GM12891 (cell line): ENCODE measurements around the gene TBL1X.

ENCODE experiments used
- POLR2AphosphoS5 ChIP-seq: IDR thresholded peaks from 2 replicates; pipeline ENCODE4 v1.6.1; 2011; ENCODE audit warnings: low read depth, low read length, control low read depth
- TAF1 ChIP-seq: IDR thresholded peaks from 2 replicates; pipeline ENCODE4 v1.6.1; 2011; ENCODE audit warnings: low read depth, low read length, control low read depth

DNA sequence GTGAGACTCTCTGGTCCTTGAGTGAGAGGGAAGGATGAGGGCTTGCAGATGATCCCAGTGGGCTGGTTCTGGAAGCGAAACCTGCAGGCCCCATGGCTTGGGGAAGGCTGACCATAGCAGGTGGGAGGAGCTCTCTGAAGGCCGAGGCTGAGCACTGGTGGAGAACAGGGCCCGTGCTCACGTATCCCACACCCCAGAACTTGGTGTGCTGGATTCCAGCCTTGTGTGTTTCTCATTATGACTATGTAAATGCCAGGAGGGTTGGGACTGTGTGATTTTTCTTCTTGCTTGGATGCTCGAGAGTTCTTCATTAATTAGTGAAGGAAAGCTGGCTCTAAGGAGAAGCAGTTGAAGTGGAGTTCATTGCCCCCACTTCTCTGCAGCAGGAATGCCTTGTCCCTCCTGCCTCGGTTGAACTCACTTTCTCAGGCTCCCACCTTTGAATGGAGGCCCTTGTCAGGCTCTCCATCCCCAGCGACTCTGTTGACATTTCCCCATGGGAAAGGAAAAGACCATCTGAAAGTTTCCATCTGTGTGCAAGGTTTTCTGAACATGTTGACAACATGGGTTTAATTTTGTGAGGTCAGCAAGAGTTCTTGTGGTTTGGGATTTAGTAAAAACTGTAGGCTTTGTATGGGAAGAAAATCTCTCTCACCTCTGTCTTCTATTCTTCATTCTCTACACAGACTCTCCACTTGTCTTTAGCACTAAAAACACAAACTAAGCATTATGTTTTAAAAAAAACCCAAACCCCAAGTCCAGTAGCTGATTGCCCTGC is 57.7 kb downstream of the TBL1X start:
- no peak for TF ChIP-seq POLR2AphosphoS5
- TF ChIP-seq TAF1, result no peak
